ENCODE data around the gene PHTF1. TPM values are rescaled to one million over a fixed set of nuclear protein-coding genes. Genes with fewer than 3 reads are reported as not detected.

Gene PHTF1
- total RNA-seq, 4 donors from 2014 or later, result 1.5 to 4.8 (median 2.7) TPM

DNA sequence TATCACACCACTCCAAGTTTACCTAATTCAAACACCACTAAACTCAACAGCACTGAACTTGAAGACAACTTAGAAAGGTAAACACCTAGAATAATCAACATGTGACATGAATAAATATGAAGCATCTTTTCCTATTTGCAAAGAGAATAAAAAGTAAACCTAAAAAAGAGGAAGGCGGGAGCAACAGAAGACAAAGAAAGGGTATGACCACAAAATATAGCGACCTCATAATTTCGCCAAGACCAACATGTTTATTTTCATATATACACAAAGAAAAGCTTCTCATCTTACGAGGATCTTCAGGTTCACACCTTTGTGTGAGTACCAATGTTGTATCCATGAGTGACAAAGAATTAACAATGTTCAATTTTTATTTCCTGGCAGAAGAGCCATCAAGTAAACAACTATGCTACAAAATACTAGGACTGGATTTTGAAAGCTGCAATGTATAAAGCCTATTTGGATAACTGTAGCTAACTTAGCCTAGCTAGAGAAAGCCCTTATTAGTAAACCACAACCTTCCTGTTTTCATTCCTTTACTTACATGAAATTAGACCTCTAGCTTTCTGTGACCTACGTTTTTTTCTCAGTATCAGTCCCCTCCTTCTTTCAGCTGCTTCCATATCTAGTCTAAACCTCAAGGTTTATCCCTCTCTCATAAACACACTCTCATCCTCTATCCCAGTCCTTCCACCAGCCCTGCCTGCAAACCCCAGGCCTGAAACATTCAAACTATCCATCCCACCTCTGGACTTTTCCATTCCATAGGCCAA is 21.3 kb upstream of the PHTF1 start:
- H3K9me3 ChIP-seq, result no peaks in the 10 kb centered on the region
- peaks cover 30% of the 10 kb centered on the region for H3K4me1 ChIP-seq
- TF ChIP-seq POLR2AphosphoS5 (IDR thresholded peaks at IDR 0.05) (no peak), POLR2A (IDR thresholded peaks at IDR 0.05) (no peak), CTCF (IDR thresholded peaks at IDR 0.05) (no peak), EP300 (IDR thresholded peaks at IDR 0.05) (no peak)
- H3K27ac ChIP-seq, result no peak overlapping the region
- 76% methylated on average over 5 of the region's 5 CpGs for WGBS
- no peak overlapping the region for H3K4me3 ChIP-seq
- DNase-seq (ENCODE audit: low spot score in 2 of 2), result no peak
- H3K27me3 ChIP-seq, result no peaks in the 10 kb centered on the region
- peaks cover 14% of the 10 kb centered on the region for H3K36me3 ChIP-seq

- Histone ChIP-seq H3K27me3 (no peaks in the 10 kb centered on the region), H3K4me1 (peaks cover 28% of the 10 kb centered on the region), H3K9me3 (no peaks in the 10 kb centered on the region), H3K36me3 (peaks cover 22% of the 10 kb centered on the region), H3K4me3 (no peak overlapping the region), H3K27ac (no peak overlapping the region)
- 97% methylated on average over 6 of the region's 6 CpGs for WGBS
- no peak for DNase-seq (ENCODE audit: low spot score in 2 of 2)
- TF ChIP-seq EP300 (IDR thresholded peaks at IDR 0.05) (no peak), CTCF (IDR thresholded peaks at IDR 0.05) (no peak), POLR2AphosphoS5 (IDR thresholded peaks at IDR 0.05) (no peak), POLR2A (IDR thresholded peaks at IDR 0.05) (no peak)
Observed at GRCh38 chr1:113779542-113779941, 20.3 kb upstream of the PHTF1 start.

DNA sequence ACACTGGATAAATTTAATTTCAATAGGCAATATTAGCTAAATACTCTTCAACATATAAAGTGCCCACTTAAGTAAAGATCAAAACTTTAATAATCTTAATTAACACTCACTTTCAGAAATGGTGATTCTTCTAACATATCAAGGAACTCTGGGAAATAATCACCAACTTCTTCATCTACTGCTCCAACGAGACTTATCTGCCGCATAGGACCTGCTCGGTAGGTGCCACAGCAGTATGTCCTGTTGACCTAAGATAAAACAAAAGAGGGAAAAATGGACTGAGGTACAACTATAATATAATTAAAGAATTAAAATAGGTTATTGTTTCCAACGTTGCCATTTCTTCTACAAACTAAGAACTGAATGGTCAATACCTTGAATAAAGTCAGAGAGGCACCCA is 18.3 kb upstream of the PHTF1 start:
- H3K27me3 ChIP-seq, result no peaks in the 10 kb centered on the region
- peaks cover 8% of the 10 kb centered on the region for H3K4me1 ChIP-seq
- no peak for DNase-seq (ENCODE audit: low spot score in 2 of 2)
- no peak overlapping the region for H3K27ac ChIP-seq
- WGBS, result 95% methylated on average over 4 of the region's 4 CpGs
- H3K9me3 ChIP-seq, result no peaks in the 10 kb centered on the region
- TF ChIP-seq POLR2A (IDR thresholded peaks at IDR 0.05) (no peak), POLR2AphosphoS5 (IDR thresholded peaks at IDR 0.05) (no peak), EP300 (IDR thresholded peaks at IDR 0.05) (no peak)
- H3K4me3 ChIP-seq, result no peak overlapping the region
- peaks cover 33% of the 10 kb centered on the region for H3K36me3 ChIP-seq

- H3K27me3 ChIP-seq, result no peaks in the 10 kb centered on the region
- H3K36me3 ChIP-seq, result peaks cover 42% of the 10 kb centered on the region
- H3K9me3 ChIP-seq, result no peaks in the 10 kb centered on the region
- no peak for TF ChIP-seq CTCF (IDR thresholded peaks at IDR 0.05)
- TF ChIP-seq POLR2A (IDR thresholded peaks at IDR 0.05), result no peak
- TF ChIP-seq EP300 (IDR thresholded peaks at IDR 0.05), result no peak
- no peak for TF ChIP-seq POLR2AphosphoS5 (IDR thresholded peaks at IDR 0.05)
- H3K27ac ChIP-seq, result no peak overlapping the region
- WGBS, result 89% methylated on average over 1 of the region's 1 CpG
- no peak overlapping the region for H3K4me3 ChIP-seq
- H3K4me1 ChIP-seq, result peaks cover 13% of the 10 kb centered on the region
- DNase-seq (ENCODE audit: low spot score in 2 of 2), result no peak
Observed at GRCh38 chr1:113770031-113770430, 10.7 kb upstream of the PHTF1 start.

DNA sequence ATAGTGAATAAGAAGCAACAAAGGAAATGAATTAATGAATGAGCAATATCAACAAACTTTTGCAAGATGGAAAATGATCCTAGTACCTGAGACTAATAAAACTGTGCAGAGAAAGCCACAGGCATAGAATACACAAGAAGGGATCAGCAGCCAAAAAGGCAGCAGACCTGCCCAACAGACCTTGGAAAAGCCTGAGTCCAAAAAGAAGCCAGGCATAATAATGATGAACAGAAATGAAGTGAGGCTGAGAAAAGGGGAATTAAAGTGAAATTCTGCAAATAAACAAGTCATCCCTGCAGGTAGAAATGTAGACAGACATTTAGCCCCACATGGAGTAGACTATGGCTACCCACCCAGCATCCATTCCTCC is 10.3 kb upstream of the PHTF1 start:
- no peak for DNase-seq (ENCODE audit: low spot score in 2 of 2)
- H3K36me3 ChIP-seq, result peaks cover 40% of the 10 kb centered on the region
- no peak for TF ChIP-seq POLR2A (IDR thresholded peaks at IDR 0.05)
- no peak for TF ChIP-seq EP300 (IDR thresholded peaks at IDR 0.05)
- no peak for TF ChIP-seq POLR2AphosphoS5 (IDR thresholded peaks at IDR 0.05)
- no peak for TF ChIP-seq CTCF (IDR thresholded peaks at IDR 0.05)
- no peaks in the 10 kb centered on the region for H3K27me3 ChIP-seq
- H3K9me3 ChIP-seq, result no peaks in the 10 kb centered on the region
- H3K27ac ChIP-seq, result no peak overlapping the region
- peaks cover 13% of the 10 kb centered on the region for H3K4me1 ChIP-seq
- H3K4me3 ChIP-seq, result no peak overlapping the region
